D721Med (cell line): ENCODE data around the gene RPL32.

ENCODE experiments used
- DNase-seq: peaks from one replicate; pipeline ENCODE4 v3.0.0; 2011; ENCODE audit warnings: low spot score; ENCODE audit not compliant: insufficient read length
- FAIRE-seq: peaks from 2 replicates; lab custom pipeline; 2011; peaks lifted over from hg19 to GRCh38; lab: Jason Lieb, UNC
- TF ChIP-seq, protein P1 (sequence below): IDR thresholded peaks from 2 replicates; pipeline ENCODE4 v1.5.1; 2012; ENCODE audit warnings: mild to moderate bottlenecking, control low read depth; ENCODE audit not compliant: insufficient read depth; ENCODE audit errors: missing control alignments

RPL32 gene

DNA sequence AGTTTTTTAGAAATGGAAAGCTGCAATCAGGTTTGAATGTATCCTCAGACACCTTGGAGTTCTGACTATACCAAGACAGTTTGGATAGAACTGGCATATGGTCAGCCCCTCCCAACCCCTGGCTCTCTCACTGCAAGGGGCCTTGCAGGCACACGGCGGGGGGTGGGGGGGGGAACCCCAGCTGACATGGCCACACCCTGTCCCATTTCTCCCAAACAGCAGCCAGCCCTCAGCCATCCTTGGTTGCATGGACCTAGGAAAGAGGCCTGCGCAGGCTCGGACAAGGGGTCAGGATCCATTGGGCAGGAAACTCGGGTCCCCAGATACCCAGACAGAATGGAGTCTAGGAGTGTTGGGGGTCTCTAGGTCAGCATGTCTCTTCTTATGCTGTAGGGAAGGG lies 30.4 kb downstream of the RPL32 start:
- FAIRE-seq (no peak), DNase-seq (no peak)
- TF ChIP-seq, protein P1, sequence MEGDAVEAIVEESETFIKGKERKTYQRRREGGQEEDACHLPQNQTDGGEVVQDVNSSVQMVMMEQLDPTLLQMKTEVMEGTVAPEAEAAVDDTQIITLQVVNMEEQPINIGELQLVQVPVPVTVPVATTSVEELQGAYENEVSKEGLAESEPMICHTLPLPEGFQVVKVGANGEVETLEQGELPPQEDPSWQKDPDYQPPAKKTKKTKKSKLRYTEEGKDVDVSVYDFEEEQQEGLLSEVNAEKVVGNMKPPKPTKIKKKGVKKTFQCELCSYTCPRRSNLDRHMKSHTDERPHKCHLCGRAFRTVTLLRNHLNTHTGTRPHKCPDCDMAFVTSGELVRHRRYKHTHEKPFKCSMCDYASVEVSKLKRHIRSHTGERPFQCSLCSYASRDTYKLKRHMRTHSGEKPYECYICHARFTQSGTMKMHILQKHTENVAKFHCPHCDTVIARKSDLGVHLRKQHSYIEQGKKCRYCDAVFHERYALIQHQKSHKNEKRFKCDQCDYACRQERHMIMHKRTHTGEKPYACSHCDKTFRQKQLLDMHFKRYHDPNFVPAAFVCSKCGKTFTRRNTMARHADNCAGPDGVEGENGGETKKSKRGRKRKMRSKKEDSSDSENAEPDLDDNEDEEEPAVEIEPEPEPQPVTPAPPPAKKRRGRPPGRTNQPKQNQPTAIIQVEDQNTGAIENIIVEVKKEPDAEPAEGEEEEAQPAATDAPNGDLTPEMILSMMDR = no peak

DNA sequence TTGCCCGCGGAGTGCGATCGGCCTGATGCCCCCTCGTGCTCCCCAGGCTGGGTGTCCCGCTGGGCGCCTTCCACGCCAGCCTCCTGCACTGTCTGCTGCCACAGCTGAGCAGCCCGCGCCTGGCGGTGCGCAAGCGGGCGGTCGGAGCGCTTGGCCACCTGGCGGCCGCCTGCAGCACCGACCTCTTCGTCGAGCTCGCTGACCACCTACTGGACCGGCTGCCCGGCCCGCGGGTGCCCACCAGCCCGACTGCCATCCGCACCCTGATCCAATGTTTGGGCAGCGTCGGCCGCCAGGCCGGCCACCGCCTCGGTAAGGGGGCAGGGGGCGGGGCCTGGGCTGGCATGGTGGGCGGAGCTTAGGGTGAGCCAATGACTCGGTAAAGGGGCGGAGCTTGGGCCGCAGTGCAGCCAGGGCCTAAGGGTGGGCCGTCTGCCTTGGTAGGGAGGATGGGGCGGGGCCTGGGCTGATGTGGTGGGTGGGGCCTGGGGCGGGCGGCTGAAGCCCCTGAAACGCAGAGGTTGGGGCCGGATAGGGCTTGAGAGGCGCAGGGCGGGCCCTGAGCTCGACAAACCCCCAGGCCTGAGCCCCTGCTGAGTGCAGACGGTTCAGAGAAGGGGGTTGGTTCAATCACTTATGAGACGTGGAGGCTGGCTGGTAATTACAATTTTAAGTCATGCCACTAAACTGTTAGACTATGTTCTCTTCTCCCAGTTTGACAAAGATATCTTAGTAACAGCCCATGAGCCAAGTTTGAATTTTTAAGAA lies 31.2 kb downstream of the RPL32 start:
- FAIRE-seq (no peak), DNase-seq (no peak)
- TF ChIP-seq, protein P1 = peak; percentile 18

DNA sequence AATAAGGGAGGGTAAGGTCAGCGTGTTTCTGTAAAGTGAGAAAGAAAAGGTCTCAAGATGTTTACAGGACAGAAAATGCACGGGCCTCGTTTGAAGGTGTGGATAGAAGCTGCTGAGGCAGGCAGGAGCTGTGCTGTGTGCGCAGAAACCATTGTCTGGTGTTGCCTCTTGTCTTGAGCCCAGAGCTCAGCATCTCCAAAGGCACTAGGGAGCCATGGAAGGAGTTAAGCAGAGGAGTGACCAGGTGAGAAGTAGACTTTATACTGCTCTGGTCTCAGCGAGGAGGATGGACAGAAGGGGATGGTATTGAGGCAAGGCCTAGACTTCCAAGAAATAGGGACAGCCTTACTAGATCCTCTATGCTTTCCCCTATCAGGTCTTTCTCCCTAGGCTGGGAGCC lies 31.9 kb downstream of the RPL32 start:
- FAIRE-seq (no peak), DNase-seq (no peak)
- TF ChIP-seq, protein P1 = no peak

DNA sequence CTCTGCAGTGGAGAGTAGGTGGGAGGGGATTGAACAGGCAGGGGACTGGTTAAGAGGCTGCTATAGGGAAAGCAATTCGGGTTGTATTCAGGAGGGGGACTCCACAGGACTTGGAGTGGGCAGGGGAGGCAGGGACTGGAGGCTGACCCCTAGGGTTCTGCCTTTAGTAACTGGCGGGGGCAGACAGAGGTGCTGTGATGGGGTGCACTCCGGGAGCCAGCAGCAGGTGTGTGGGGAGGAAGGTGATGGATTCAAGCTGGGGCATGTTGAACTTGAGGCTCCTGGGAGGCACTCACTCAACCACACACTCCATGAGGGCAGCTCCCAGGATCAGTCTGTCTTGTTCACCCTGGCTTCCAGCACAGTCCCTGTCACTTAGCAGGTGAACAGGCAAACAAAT lies 32.4 kb downstream of the RPL32 start:
- no peak for FAIRE-seq
- DNase-seq = no peak
- TF ChIP-seq, protein P1 = no peak

DNA sequence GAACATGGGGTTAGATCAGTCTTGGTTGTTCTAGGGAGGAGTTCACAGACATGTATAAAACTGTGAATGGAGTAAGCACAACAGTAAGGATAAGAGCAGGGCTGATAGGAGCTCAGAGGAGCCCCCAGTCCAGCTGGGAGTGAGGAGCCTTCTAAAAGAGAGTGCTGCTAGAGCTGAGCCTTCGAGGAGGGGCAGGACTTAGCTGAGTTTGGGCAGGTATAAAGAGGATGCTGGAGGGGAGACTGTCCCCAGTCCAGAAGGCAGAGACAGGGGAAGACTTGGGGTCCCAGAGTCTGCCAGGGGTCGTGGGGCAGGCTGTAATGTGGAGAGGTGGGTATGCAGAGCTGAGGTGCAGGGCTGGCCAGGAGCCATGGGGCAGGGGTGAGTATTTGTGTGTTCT lies 32.8 kb downstream of the RPL32 start:
- FAIRE-seq (no peak), DNase-seq (no peak)
- TF ChIP-seq, protein P1 = no peak

DNA sequence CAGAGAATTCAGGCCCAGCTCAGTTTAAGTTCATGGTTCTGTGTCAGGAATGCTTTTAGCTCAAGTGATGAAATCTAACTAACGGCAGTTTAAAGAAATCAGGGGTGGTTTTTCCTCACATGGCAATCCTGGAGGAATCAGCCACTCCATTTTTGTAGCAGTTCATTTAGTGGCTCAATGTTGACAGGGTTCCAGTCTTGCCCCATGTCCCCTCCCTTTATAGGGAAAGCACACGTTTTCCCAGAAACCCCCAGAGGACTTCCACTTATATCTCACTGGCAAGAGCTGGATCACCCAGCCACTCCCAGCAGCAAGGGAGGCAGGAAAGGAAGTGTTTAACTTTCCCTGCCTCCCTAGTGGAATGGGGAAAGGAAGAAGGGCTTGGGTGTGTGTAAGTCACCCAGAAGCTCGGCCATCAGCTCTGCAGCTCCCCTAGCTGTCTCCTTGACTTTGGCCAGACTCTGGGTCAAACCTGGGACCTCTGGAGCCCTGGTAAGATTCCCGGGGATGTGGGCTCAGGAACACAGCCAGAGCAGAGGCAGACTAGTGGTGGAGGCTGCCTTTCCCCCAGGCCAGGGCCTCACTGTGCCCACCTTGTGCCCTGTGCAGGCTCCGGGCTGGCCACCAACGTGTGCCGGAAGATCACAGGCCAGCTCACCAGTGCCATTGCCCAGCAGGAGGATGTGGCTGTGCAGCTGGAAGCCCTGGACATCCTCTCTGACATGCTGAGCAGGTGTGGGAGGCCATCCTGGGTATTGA lies 33.6 kb downstream of the RPL32 start:
- DNase-seq (no peak), FAIRE-seq (no peak)
- TF ChIP-seq, protein P1 = no peak

DNA sequence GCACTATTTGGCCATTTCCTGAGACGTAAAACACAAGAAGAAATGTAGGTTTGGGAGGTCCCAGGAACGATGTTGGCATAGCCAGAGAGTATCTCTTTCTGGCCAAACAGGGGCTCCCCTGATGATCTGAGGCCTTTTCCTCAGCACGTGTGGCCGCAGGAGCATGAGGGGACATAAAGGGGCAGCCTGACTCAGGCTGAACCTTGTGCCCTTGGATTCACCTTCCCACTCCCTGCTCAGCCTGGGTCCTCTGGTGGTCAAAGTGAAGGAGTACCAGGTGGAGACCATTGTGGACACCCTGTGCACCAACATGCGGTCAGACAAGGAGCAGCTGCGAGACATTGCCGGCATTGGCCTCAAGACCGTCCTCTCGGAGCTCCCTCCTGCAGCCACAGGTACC lies 34.3 kb downstream of the RPL32 start:
- DNase-seq = no peak
- FAIRE-seq = no peak
- TF ChIP-seq, protein P1 = no peak
